ENCODE data around the gene CNOT1. TPM values are rescaled to one million over a fixed set of nuclear protein-coding genes. Genes with fewer than 3 reads are reported as not detected.

Gene CNOT1
- total RNA-seq, 1 experiment from 2014 or later = 230 TPM

- TF ChIP-seq EZH2phosphoT487 (IDR thresholded peaks at IDR 0.05; ENCODE audit: borderline replicate concordance) (no peak), EGR1 (IDR thresholded peaks at IDR 0.05; ENCODE audit: low read depth) (no peak), RAD21 (IDR thresholded peaks at IDR 0.05; ENCODE audit: low read depth) (no peak)
Measured at GRCh38 chr16:58551496-58551895, 78.1 kb downstream of the CNOT1 start (continued).

- H3K36me3 ChIP-seq (ENCODE audit: control insufficient read depth in 1 of 2, insufficient read depth in 2 of 2, low read length in 2 of 2) = peaks cover 72 to 79% of the 10 kb centered on the region in 2 experiments
- H3K27me3 ChIP-seq (ENCODE audit: insufficient read depth, low read length) = no peaks in the 10 kb centered on the region
- BruUV-seq (replicated peaks) = no TSS peak
- no peaks in the 10 kb centered on the region for H3K4me1 ChIP-seq (ENCODE audit: control insufficient read depth in 1 of 2, insufficient read depth in 2 of 2, low read length in 2 of 2)
- H2AFZ ChIP-seq (ENCODE audit: low read depth, low read length, poor library complexity, severe bottlenecking) = no peak overlapping the region
- no peak for TF ChIP-seq ELF1 (IDR thresholded peaks at IDR 0.05; ENCODE audit: borderline replicate concordance, low read depth)
- no peak for TF ChIP-seq SP1 (IDR thresholded peaks at IDR 0.05; ENCODE audit: low read depth)
- TF ChIP-seq CTCF (IDR thresholded peaks at IDR 0.05 in 2 of 3, conservative IDR thresholded peaks at IDR 0.05 in 1 of 3; ENCODE audit: borderline replicate concordance in 1 of 3, insufficient read depth in 1 of 3, low read depth in 2 of 3, low read length in 2 of 3) = no peak
- TF ChIP-seq CBX3 (IDR thresholded peaks at IDR 0.05; ENCODE audit: low read depth) = no peak
- TF ChIP-seq EZH2phosphoT487 (IDR thresholded peaks at IDR 0.05; ENCODE audit: borderline replicate concordance) = no peak
- no peak for TF ChIP-seq FOSL1 (IDR thresholded peaks at IDR 0.05; ENCODE audit: low read depth)
- TF ChIP-seq EGR1 (IDR thresholded peaks at IDR 0.05; ENCODE audit: low read depth) = no peak
- no peak for TF ChIP-seq YY1 (IDR thresholded peaks at IDR 0.05; ENCODE audit: extremely low read depth, insufficient replicate concordance, low read depth, low read length)
- TF ChIP-seq CEBPB (IDR thresholded peaks at IDR 0.05; ENCODE audit: low read depth) = no peak
- TF ChIP-seq ATF3 (IDR thresholded peaks at IDR 0.05) = no peak
- TF ChIP-seq ZNF274 (IDR thresholded peaks at IDR 0.05; ENCODE audit: low read depth, low read length) = no peak
- no peak for TF ChIP-seq JUND (IDR thresholded peaks at IDR 0.05)
- no peak for TF ChIP-seq ZFX (IDR thresholded peaks at IDR 0.05)
- no peak overlapping the region for H3K9ac ChIP-seq (ENCODE audit: low read length)
- no peak overlapping the region for H3K4me2 ChIP-seq (ENCODE audit: low read length)
- H3K4me3 ChIP-seq (replicated peaks in 1 of 2; ENCODE audit: low read depth in 1 of 2, low read length in 2 of 2) = no peak overlapping the region
- no peak for ATAC-seq
- CTCF ChIA-PET = no interaction called here
- no peaks in the 10 kb centered on the region for H3K9me3 ChIP-seq (ENCODE audit: control insufficient read depth in 1 of 2, insufficient read depth in 1 of 2, low read depth in 1 of 2, low read length in 2 of 2)
- H3K27ac ChIP-seq (ENCODE audit: low read depth, low read length) = no peak overlapping the region
- RAD21 ChIA-PET (ENCODE audit: low non-redundant PET in 1 of 2, low total read pairs in 2 of 2, uncharacterized antibody in 2 of 2, unreplicated experiment in 2 of 2) = no interaction called here
- intact Hi-C loops (cut with micrococcal nuclease) = loop anchor here (2.0 kb wide), 1 partner anchor 24 kb away; no protein-coding TSS in a partner anchor
- H3K79me2 ChIP-seq (ENCODE audit: insufficient read depth, low read length) = peaks cover 47% of the 10 kb centered on the region
- no peaks in the 10 kb centered on the region; the same call in 1 of the 2 replicates for H4K20me1 ChIP-seq (ENCODE audit: insufficient read depth)
- POLR2A ChIA-PET = no interaction called here
- DNase-seq (ENCODE audit: low read depth, low spot score) = no peak
- H3K9me2 ChIP-seq (ENCODE audit: insufficient read depth) = no peaks in the 10 kb centered on the region
Measured at GRCh38 chr16:58548378-58548777, 81.2 kb downstream of the CNOT1 start.

Measured in HCT116 (cell line).